ENCODE data around the gene FAM181B. TPM values are rescaled to one million over a fixed set of nuclear protein-coding genes. Genes with fewer than 3 reads are reported as not detected.

The FAM181B gene
- total and polyA plus RNA-seq, 9 donors, result 1.1 to 2.1 (median 1.5) TPM

DNA sequence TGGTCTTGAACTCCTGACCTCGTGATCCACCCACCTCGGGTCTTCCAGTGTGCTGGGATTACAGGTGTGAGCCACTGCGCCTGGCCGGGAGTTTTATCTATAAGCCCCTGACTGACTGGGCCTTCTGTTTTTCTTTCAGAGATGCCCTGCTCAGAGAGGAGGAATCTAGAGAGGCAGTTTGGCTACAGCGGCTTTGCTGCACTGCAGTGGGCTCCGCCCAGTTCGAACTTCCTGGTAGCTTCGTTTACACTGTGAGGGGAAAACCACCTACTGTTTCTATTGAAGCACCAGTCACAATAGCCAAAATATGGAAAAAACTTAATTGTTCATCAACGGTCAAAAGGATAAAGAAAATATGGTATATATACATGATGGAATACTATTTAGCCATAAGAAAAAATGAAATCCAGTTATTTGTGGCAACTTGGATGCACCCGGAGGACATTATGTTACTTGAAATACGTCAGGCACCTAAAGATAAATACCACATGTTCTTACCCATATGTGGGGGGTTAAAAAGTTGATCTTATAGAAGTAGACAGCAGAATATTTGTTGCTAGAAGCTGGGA is 31.9 kb upstream of the FAM181B start:
- intact Hi-C loops (cut with DNase I), result no loop called here
- no peaks in the 10 kb centered on the region for H3K9me3 ChIP-seq
- no peaks in the 10 kb centered on the region for H3K4me1 ChIP-seq (ENCODE audit: insufficient read depth)
- DNase-seq, result no peak
- TF ChIP-seq EP300 (IDR thresholded peaks at IDR 0.05) (no peak), CTCF (IDR thresholded peaks at IDR 0.05) (no peak), POLR2A (IDR thresholded peaks at IDR 0.05) (no peak)
- H3K27ac ChIP-seq, result no peak overlapping the region
- H3K36me3 ChIP-seq, result no peaks in the 10 kb centered on the region
- 74 to 82% (median 76%) methylated on average over 11 of the region's 11 CpGs for WGBS, 3 donors
- H3K4me3 ChIP-seq, result no peak overlapping the region
- H3K27me3 ChIP-seq, result no peaks in the 10 kb centered on the region

- no peaks in the 10 kb centered on the region for H3K27me3 ChIP-seq
- H3K4me3 ChIP-seq, result no peak overlapping the region
- no peak for DNase-seq
- WGBS, 3 donors, result 12 to 23% (median 15%) methylated on average over 1 of the region's 1 CpG
- no peaks in the 10 kb centered on the region for H3K36me3 ChIP-seq
- H3K27ac ChIP-seq, result no peak overlapping the region
- H3K9me3 ChIP-seq, result no peaks in the 10 kb centered on the region
- no peak for TF ChIP-seq CTCF (IDR thresholded peaks at IDR 0.05)
- no peak for TF ChIP-seq POLR2A (IDR thresholded peaks at IDR 0.05)
- TF ChIP-seq EP300 (IDR thresholded peaks at IDR 0.05), result no peak
- no peaks in the 10 kb centered on the region for H3K4me1 ChIP-seq (ENCODE audit: insufficient read depth)
- intact Hi-C loops (cut with DNase I), result loop anchor here in 1 of 4 donors (5.0 kb wide), 1 partner anchor 1146 kb away; no protein-coding TSS in a partner anchor
These were observed 29.5 kb upstream of the FAM181B start for GRCh38 chr11:82763167-82763566.

DNA sequence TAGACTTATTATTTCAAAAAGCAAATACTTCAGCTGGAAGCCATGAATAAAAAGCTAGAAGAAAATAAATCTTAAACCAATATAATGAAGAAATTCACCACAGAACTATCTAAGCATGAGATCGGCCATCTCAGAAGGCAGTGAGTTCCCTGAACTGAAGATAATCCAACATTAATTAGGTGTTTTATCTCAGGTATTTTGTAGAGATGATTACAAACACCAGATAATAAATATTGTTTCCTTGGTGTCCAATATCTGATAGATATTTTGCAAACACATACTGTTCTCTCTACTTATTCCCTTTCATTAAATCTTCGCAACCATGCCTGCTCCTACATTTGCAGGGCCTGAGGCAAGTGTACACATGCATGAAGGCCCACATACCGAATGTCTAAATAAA is 26.0 kb upstream of the FAM181B start:
- TF ChIP-seq POLR2A (IDR thresholded peaks at IDR 0.05) (no peak), EP300 (IDR thresholded peaks at IDR 0.05) (no peak), CTCF (IDR thresholded peaks at IDR 0.05) (no peak)
- Histone ChIP-seq H3K36me3 (no peaks in the 10 kb centered on the region), H3K27ac (no peak overlapping the region), H3K4me3 (no peak overlapping the region), H3K9me3 (no peaks in the 10 kb centered on the region), H3K27me3 (no peaks in the 10 kb centered on the region), H3K4me1 (ENCODE audit: insufficient read depth) (no peaks in the 10 kb centered on the region)
- intact Hi-C loops (cut with DNase I), result loop anchor here in 1 of 4 donors (5.0 kb wide), 1 partner anchor 1142 kb away; no protein-coding TSS in a partner anchor
- DNase-seq, result no peak
- WGBS, 3 donors, result 94 to 97% (median 95%) methylated on average over 3 of the region's 3 CpGs

GRCh38 chr11:82757660-82758357 is 24.1 kb upstream of the FAM181B start:
- Histone ChIP-seq H3K4me1 (ENCODE audit: insufficient read depth) (no peaks in the 10 kb centered on the region), H3K27ac (no peak overlapping the region), H3K27me3 (no peaks in the 10 kb centered on the region), H3K4me3 (no peak overlapping the region), H3K36me3 (no peaks in the 10 kb centered on the region), H3K9me3 (no peaks in the 10 kb centered on the region)
- intact Hi-C loops (cut with DNase I), result no loop called here
- no peak for TF ChIP-seq CTCF (IDR thresholded peaks at IDR 0.05)
- 27 to 33% (median 32%) methylated on average over 3 of the region's 3 CpGs for WGBS, 3 donors
- DNase-seq, result no peak

All from ovary (tissue), 9 donors.